CD4-positive, CD25-positive, alpha-beta regulatory T cell (primary cell): ENCODE results near the gene PMEL. TPM values are rescaled to one million over a fixed set of nuclear protein-coding genes. Genes with fewer than 3 reads are reported as not detected.

Experiments used
- ATAC-seq, 2 donors: fragments of 150-1000 bp; cut with Tn5 transposase; one replicate each; pipeline ENCODE4 v1.10.0; 2021; ENCODE audit warnings: low read depth in 2 of 2, moderate number of reproducible peaks in 2 of 2, moderate library complexity in 1 of 2
- DNase-seq, 3 donors: peaks; one replicate each; pipeline versions ENCODE4 v3.0.0 to v3.0.0-alpha.2; 2012 to 2022; ENCODE audit warnings: mixed read lengths in 1 of 3
- H3K27ac ChIP-seq: one replicate; pipeline ENCODE4 v1.7.0; 2013; ENCODE audit warnings: mild to moderate bottlenecking, low read length; ENCODE audit not compliant: insufficient read depth, poor library complexity, severe bottlenecking
- H3K27me3 ChIP-seq: one replicate; pipeline ENCODE4 v1.7.0; 2013; ENCODE audit warnings: low read length; ENCODE audit not compliant: control insufficient read depth, insufficient read depth
- H3K36me3 ChIP-seq: one replicate; pipeline ENCODE4 v1.7.0; 2013; ENCODE audit warnings: mild to moderate bottlenecking, low read length, moderate library complexity; ENCODE audit not compliant: control insufficient read depth, insufficient read depth
- H3K4me1 ChIP-seq: 2 replicates; pipeline ENCODE4 v1.7.0; 2013; ENCODE audit warnings: mild to moderate bottlenecking, low read length; ENCODE audit not compliant: insufficient read depth, control insufficient read depth, poor library complexity, severe bottlenecking
- H3K4me3 ChIP-seq: one replicate; pipeline ENCODE4 v1.7.0; 2013; ENCODE audit warnings: low read depth, mild to moderate bottlenecking, low read length, moderate library complexity
- H3K9me3 ChIP-seq, 2 experiments: 1 replicate in 1 of 2; 2 replicates in 1 of 2; pipeline ENCODE4 v1.7.0; 2013; ENCODE audit warnings: low read length in 2 of 2, mild to moderate bottlenecking in 1 of 2, moderate library complexity in 1 of 2; ENCODE audit not compliant: control insufficient read depth in 2 of 2
- H3K27ac Mint-ChIP-seq, 3 donors: one replicate each; pipeline ENCODE4 v1.8.0; 2020 to 2022; ENCODE audit warnings: mild to moderate bottlenecking in 3 of 3, mixed read lengths in 3 of 3, moderate library complexity in 2 of 3
- H3K27me3 Mint-ChIP-seq: one replicate; pipeline ENCODE4 v1.8.0; 2022; ENCODE audit warnings: mild to moderate bottlenecking, mixed read lengths
- H3K36me3 Mint-ChIP-seq: one replicate; pipeline ENCODE4 v1.8.0; 2020; ENCODE audit warnings: mixed read lengths
- H3K4me1 Mint-ChIP-seq, 4 donors: one replicate each; pipeline ENCODE4 v1.8.0; 2020 to 2022; ENCODE audit warnings: mixed read lengths in 4 of 4, mild to moderate bottlenecking in 1 of 4
- H3K4me3 Mint-ChIP-seq, 4 donors: one replicate each; pipeline ENCODE4 v1.8.0; 2020 to 2022; ENCODE audit warnings: mild to moderate bottlenecking in 4 of 4, mixed read lengths in 4 of 4, moderate library complexity in 3 of 4
- H3K9me3 Mint-ChIP-seq, 7 donors: one replicate each; pipeline ENCODE4 v1.8.0; 2020 to 2022; ENCODE audit warnings: mixed read lengths in 7 of 7, mild to moderate bottlenecking in 3 of 7, moderate library complexity in 2 of 7
- polyA plus RNA-seq, 4 donors: library from polyadenylated mRNA; unstranded; fragments of 300-500 nt; fragmentation: Illumina TruSeq; gene quantifications; one replicate each; pipeline ENCODE4 v1.2.3, GENCODE V29; 2021
- total RNA-seq: library from RNA; stranded (reverse); gene quantifications from one replicate; pipeline ENCODE4 v1.2.3, GENCODE V29; 2022

The PMEL gene
- total and polyA plus RNA-seq, 5 donors from 2014 or later = 0.52 to 0.86 (median 0.63) TPM; not detected in 1

DNA sequence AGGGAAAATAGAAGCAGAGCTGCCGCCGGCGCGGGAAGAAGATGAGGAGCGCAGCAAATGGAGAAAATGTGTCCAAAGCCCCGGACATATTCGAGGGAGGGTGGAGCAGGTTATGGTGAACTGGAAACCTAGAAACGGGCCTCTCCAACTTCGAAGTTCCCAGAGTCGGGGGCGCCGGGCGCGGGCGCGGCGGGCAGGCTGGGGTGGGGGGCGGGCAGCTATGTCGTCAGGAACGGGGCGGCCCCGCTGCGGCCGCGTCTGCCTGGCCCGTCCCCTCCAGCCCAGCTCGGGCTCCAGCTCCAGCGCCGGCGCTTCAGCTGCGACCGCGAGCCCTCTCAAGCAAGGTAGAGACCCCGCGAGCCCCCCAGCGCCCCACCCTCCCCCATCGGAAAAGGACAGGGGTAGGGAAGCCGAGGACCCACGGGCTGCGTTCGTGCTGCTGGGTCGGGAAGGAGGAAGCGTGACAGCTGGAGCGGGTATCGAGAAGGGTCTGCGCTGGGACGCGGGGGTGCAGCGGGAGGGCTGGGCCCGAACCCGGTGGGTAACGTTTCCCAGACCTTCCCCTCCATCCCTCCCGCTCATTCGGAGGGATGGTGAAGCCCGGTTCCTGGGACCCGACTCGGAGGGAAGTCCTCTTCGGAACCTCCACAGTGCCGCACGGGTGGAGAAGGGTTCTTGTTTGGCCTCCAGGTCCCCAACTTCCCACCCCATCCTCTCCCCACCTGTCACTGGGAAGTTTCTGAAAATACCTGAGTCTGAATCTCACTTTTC, 33.9 kb downstream of the PMEL start:
- Histone ChIP-seq H3K36me3 (peaks cover 15% of the 10 kb centered on the region), H3K27ac (peak overlapping the region; percentile 92), H3K9me3 (no peaks in the 10 kb centered on the region), H3K4me1 (peaks cover 64% of the 10 kb centered on the region), H3K4me3 (peak overlapping the region; percentile 99), H3K27me3 (no peaks in the 10 kb centered on the region)
- Mint-ChIP-seq H3K36me3 (peaks cover 45% of the 10 kb centered on the region), H3K4me1 (peaks cover 11 to 65% (median 46%) of the 10 kb centered on the region in 4 donors), H3K9me3 (peaks cover 0 to 4% (median 0%) of the 10 kb centered on the region in 7 donors), H3K27me3 (peaks cover 19% of the 10 kb centered on the region), H3K27ac (peak overlapping the region; percentile 97 to 98 (median 98)), H3K4me3 (peak overlapping the region; percentile 90 to 100 (median 98))
- no peak for ATAC-seq
- DNase-seq = peak; percentile 19 to 55 (median 27)

DNA sequence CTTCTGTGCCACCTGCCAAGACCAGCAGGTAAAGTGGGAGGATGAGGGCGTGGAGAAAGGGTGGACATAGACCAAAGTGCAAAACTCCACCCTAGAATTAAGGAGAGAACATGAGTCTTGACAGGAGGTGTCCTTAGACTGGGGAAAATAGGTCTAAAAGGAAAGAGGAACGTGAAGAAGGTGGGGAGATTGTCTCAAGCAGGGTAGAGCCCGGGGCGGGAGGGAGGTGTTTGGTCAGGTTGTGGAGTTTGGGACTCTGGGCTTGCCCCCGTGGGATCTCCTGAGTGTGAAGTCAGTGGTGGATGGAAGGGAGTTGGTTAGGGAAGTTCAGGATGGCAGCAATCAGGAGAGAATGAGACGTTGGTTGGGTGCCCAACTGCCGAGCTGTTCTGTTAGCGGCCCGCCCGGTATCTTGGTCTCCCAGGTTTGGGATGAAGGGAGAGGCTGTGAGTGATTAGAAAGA, 34.5 kb downstream of the PMEL start:
- Histone ChIP-seq H3K4me1 (peaks cover 62% of the 10 kb centered on the region), H3K27ac (peak overlapping the region; percentile 92), H3K27me3 (no peaks in the 10 kb centered on the region), H3K36me3 (peaks cover 8% of the 10 kb centered on the region), H3K4me3 (peak overlapping the region; percentile 99), H3K9me3 (no peaks in the 10 kb centered on the region)
- Mint-ChIP-seq H3K9me3 (peaks cover 0 to 4% (median 0%) of the 10 kb centered on the region in 7 donors), H3K27me3 (peaks cover 25% of the 10 kb centered on the region), H3K36me3 (peaks cover 42% of the 10 kb centered on the region), H3K27ac (peak overlapping the region; percentile 97 to 98 (median 98)), H3K4me3 (peak overlapping the region; percentile 90 to 100 (median 98)), H3K4me1 (peaks cover 9 to 63% (median 43%) of the 10 kb centered on the region in 4 donors)
- no peak for ATAC-seq
- no peak for DNase-seq

DNA sequence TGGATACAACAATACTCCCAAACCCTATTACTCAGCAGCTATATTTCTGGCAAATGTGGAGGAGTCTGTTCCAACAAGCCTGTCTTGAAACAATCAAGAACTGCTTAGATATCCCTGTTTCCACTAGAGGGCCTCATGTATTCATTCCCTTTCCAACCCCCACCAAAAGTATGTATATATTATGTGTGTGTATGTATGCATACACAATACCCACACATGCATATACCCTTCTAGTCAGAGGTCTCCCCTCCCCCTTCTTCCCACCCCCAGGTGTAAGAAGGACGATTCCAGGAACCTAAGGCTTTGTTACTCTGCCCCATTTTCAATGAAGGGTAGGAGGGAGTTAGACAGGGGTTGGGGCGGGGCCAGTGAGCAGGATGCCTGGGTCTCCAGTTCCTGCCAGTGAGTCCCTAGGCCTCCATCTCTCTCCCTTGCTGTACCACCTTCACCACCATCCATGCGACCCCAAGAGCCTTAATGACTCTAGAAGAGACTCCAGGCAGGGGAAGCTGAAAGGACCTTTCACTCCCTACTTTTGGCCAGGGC, 35.0 kb downstream of the PMEL start, which contains the start of gene DGKA:
DGKA (plus strand) TSS at position 392 of the 546 bp plus-strand sequence. CDS start 5,342 bp downstream, outside the sequence.
- Mint-ChIP-seq H3K4me3 (peak within 1 kb of the TSS; percentile 90 to 100 (median 98)), H3K4me1 (peaks cover 11 to 63% (median 44%) of the 10 kb centered on the region in 4 donors), H3K27me3 (peaks cover 28% of the 10 kb centered on the region), H3K27ac (peak within 1 kb of the TSS; percentile 97 to 99 (median 98)), H3K9me3 (peaks cover 0 to 4% (median 0%) of the 10 kb centered on the region in 7 donors), H3K36me3 (peaks cover 38% of the 10 kb centered on the region)
- Histone ChIP-seq H3K4me3 (peak within 1 kb of the TSS; percentile 99), H3K27ac (peak within 1 kb of the TSS; percentile 92), H3K27me3 (no peaks in the 10 kb centered on the region), H3K4me1 (peaks cover 62% of the 10 kb centered on the region), H3K36me3 (peaks cover 6% of the 10 kb centered on the region), H3K9me3 (no peaks in the 10 kb centered on the region)
- ATAC-seq = peak; percentile 33 to 37
- peak; percentile 59 to 99 (median 77) for DNase-seq

DNA sequence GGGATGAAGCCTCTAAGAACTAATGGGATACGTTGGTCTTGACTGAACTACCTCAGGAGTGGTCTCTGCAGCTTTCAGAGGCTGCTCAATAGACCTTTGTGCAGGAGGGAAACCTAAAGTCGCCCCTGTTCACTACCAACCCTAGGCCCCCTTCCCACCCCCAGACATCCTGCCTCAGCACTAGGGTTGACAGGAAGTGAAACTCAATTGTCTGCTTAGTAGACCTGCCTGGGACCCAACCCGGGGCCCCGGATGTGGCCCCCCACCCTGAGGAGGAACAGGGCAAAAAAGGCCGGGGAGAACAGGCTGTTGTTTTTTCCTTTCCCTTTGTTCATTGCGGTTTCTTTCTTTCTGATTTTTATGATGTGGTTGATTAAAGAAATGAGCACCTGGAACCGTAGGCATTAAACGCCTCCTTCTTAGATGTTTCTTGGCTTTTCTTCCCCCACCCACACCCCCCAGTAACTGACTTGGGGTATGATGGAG, 36.5 kb downstream of the PMEL start:
- peaks cover 62% of the 10 kb centered on the region for H3K4me1 ChIP-seq
- H3K27ac Mint-ChIP-seq = peak overlapping the region; percentile 97 to 99 (median 98)
- H3K36me3 ChIP-seq = peaks cover 6% of the 10 kb centered on the region
- peak overlapping the region; percentile 90 to 100 (median 98) for H3K4me3 Mint-ChIP-seq
- H3K36me3 Mint-ChIP-seq = peaks cover 30% of the 10 kb centered on the region
- no peaks in the 10 kb centered on the region for H3K9me3 ChIP-seq
- ATAC-seq (peak; percentile 59 to 61), DNase-seq (peak; percentile 83 to 98 (median 94))
- H3K4me3 ChIP-seq = peak overlapping the region; percentile 94
- no peaks in the 10 kb centered on the region for H3K27me3 ChIP-seq
- peaks cover 0 to 4% (median 0%) of the 10 kb centered on the region in 7 donors for H3K9me3 Mint-ChIP-seq
- H3K4me1 Mint-ChIP-seq = peaks cover 22 to 59% (median 43%) of the 10 kb centered on the region in 4 donors
- peak overlapping the region; percentile 92 for H3K27ac ChIP-seq
- peaks cover 28% of the 10 kb centered on the region for H3K27me3 Mint-ChIP-seq

DNA sequence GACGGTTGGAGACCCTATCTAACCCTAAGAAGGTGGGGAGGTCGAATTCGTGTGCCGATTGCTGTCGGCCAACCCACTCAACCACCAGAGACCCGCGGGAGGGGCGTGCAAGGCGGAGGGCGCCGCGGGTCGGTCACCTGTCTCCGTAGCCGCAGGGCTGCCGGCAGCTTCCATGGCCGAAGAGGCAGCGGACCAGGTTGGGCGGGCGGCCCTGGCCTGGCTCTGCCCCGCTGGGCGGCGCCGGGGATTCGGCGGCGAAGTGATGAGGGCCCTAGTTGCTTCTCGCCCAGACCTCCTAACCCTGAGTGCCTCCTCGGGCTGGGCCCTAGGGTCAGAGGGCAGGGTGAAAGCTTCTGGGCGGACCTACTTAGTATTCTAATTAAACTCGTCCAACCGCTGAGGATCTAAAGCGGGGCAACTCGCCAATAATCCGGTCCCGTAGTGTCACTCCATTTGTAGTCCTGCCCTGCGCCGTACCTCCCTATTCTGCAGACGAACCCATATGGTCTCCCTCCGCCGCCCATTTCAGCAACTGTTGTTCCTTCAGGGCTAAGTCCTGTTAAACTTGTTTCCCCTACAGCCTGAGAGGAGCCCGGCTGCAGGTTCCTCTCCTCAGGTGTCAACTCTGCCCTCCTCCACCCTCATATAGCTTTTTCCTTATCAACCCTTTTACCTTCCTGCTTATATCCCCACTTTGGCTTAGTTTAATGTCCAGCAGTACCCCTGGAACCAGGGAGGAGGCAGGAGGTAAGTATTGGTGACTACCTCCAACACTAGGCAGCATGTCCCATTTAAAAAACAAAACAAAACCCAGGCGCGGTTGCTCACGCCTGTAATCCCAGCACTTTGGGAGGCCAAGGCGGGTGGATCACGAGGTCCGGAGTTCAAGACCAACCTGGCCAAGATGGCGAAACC, 38.0 kb downstream of the PMEL start, which contains the start of gene PYM1:
PYM1 (minus strand) TSS at position 307 of the 915 bp plus-strand sequence; CDS start at position 174, 133 bp downstream.
- peak within 1 kb of the TSS; percentile 97 to 99 (median 98) for H3K27ac Mint-ChIP-seq
- H3K36me3 Mint-ChIP-seq = peaks cover 24% of the 10 kb centered on the region
- H3K4me1 Mint-ChIP-seq = peaks cover 28 to 56% (median 38%) of the 10 kb centered on the region in 4 donors
- no peaks in the 10 kb centered on the region for H3K9me3 ChIP-seq
- H3K4me1 ChIP-seq = peaks cover 51% of the 10 kb centered on the region
- no peaks in the 10 kb centered on the region for H3K27me3 ChIP-seq
- peak within 1 kb of the TSS; percentile 90 to 100 (median 98) for H3K4me3 Mint-ChIP-seq
- peak within 1 kb of the TSS; percentile 92 for H3K27ac ChIP-seq
- ATAC-seq (peak; percentile 22 to 24), DNase-seq (peak; percentile 54 to 96 (median 72))
- H3K9me3 Mint-ChIP-seq = peaks cover 0 to 4% (median 0%) of the 10 kb centered on the region in 7 donors
- peaks cover 28% of the 10 kb centered on the region for H3K27me3 Mint-ChIP-seq
- H3K36me3 ChIP-seq = peaks cover 13% of the 10 kb centered on the region
- H3K4me3 ChIP-seq = peak within 1 kb of the TSS; percentile 94

DNA sequence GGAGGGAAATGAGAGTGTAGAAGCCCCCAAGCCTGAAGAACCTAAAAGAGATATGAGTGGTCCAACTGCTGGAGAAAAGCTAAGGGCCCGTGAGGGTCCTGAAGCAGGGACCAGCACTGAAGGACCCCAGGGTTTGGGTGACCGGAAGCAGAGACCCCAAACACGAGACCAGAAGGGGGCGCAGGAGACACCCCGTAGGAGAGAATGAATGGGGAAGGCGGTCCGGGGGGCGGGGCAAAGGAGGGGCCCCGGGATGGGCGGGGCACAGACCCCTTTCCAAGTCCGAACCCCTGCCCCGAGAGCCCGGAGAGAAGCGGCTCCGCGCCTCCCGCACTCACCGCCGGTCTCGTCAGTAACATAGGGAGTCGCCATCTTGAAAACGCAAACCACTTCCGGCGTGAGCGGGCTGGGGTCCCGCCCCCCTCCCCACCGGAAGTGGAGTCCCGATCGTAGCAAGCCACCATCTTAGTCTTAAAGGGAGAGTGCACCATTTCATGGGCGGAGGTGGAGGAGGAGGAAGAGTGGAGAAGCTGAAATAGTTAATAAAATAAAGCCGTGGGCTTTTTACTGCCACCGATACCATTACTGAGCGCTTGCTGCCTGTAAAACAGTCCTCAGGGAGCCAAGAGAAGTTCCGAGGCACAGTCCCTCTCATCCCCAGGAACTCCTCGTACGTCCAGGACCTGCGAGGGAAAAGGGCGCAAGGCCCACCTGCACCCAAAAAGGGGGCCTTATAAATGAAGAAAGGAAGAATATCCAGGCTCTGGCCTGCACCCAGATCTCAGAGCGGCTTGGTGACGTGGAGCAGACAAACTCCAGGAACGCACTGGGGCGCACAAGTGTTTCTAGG, 38.9 kb downstream of the PMEL start:
- DNase-seq (peak; percentile 86 to 98 (median 87)), ATAC-seq (peak; percentile 40 to 45)
- Histone ChIP-seq H3K4me1 (peaks cover 55% of the 10 kb centered on the region), H3K27me3 (no peaks in the 10 kb centered on the region), H3K4me3 (peak overlapping the region; percentile 94), H3K36me3 (peaks cover 17% of the 10 kb centered on the region), H3K9me3 (no peaks in the 10 kb centered on the region), H3K27ac (peak overlapping the region; percentile 92)
- Mint-ChIP-seq H3K27ac (peak overlapping the region; percentile 97 to 98 (median 97)), H3K4me1 (peaks cover 28 to 62% (median 45%) of the 10 kb centered on the region in 4 donors), H3K4me3 (peak overlapping the region; percentile 90 to 100 (median 98)), H3K9me3 (peaks cover 0 to 4% (median 0%) of the 10 kb centered on the region in 7 donors), H3K27me3 (peaks cover 28% of the 10 kb centered on the region), H3K36me3 (peaks cover 25% of the 10 kb centered on the region)
